Ramos (cell line): Measurements from ENCODE around the gene RPL10A.

Experiments
- in situ Hi-C: fragments of 300-500 bp; cut with MboI; formaldehyde crosslinking; loops from one replicate; pipeline ENCODE4 v1.14.3; 2022; ENCODE audit warnings: low sequenced_read_pairs; ENCODE audit not compliant: unreplicated experiment

The RPL10A gene

GRCh38 chr6:35445691-35446090 lies 22.5 kb upstream of the RPL10A start:
- in situ Hi-C loops, result no loop called here

- in situ Hi-C loops, result no loop called here
These were observed 20.0 kb upstream of the RPL10A start for GRCh38 chr6:35448191-35448590.

- in situ Hi-C loops, result no loop called here
These were observed 18.8 kb upstream of the RPL10A start for GRCh38 chr6:35449287-35449881.

GRCh38 chr6:35451354-35452182 lies 16.6 kb upstream of the RPL10A start:
- in situ Hi-C loops, result no loop called here

GRCh38 chr6:35452183-35453090 lies 15.8 kb upstream of the RPL10A start, which contains the start of gene FANCE:
Gene FANCE, plus strand, starts transcription at chr6:35452338. Its CDS starts 208 bp downstream, at chr6:35452546.
- in situ Hi-C loops, result no loop called here

- in situ Hi-C loops, result no loop called here
These were observed 15.0 kb upstream of the RPL10A start for GRCh38 chr6:35453236-35453635.

- in situ Hi-C loops, result no loop called here
These were observed 13.7 kb upstream of the RPL10A start for GRCh38 chr6:35454391-35455110.

GRCh38 chr6:35457907-35458306 lies 10.3 kb upstream of the RPL10A start:
- in situ Hi-C loops, result no loop called here

GRCh38 chr6:35461270-35461669 lies 6.9 kb upstream of the RPL10A start:
- in situ Hi-C loops, result no loop called here

GRCh38 chr6:35463292-35463691 lies 4.9 kb upstream of the RPL10A start:
- in situ Hi-C loops, result no loop called here

- in situ Hi-C loops, result loop anchor here (5.0 kb wide), 1 partner anchor 123 kb away; the partner anchor contains the start of gene PPARD
These were observed 2.6 kb upstream of the RPL10A start for GRCh38 chr6:35465646-35466045.

- in situ Hi-C loops, result loop anchor here (5.0 kb wide), 1 partner anchor 127 kb away; the partner anchor contains the start of gene PPARD
These were observed 964 bp downstream of the RPL10A start for GRCh38 chr6:35468980-35469750.

GRCh38 chr6:35469751-35470662 lies 1.8 kb downstream of the RPL10A start:
- in situ Hi-C loops, result loop anchor here (5.0 kb wide), 1 partner anchor 128 kb away; the partner anchor contains the start of gene PPARD

GRCh38 chr6:35470663-35471120 lies 2.5 kb downstream of the RPL10A start:
- in situ Hi-C loops, result no loop called here

- in situ Hi-C loops, result no loop called here
These were observed 3.7 kb downstream of the RPL10A start for GRCh38 chr6:35471836-35472345.

- in situ Hi-C loops, result no loop called here
These were observed 5.1 kb downstream of the RPL10A start for GRCh38 chr6:35473075-35473849.

GRCh38 chr6:35473850-35474130 lies 5.6 kb downstream of the RPL10A start:
- in situ Hi-C loops, result no loop called here
